ENCODE data around the gene PEAR1. TPM values are rescaled to one million over a fixed set of nuclear protein-coding genes. Genes with fewer than 3 reads are reported as not detected.

The PEAR1 gene
- total and polyA plus RNA-seq, 2 of the 8 experiments (the other 6 are each of a cell fraction or from before 2014, with no cell fraction given) = 0.63 to 0.71 TPM

DNA sequence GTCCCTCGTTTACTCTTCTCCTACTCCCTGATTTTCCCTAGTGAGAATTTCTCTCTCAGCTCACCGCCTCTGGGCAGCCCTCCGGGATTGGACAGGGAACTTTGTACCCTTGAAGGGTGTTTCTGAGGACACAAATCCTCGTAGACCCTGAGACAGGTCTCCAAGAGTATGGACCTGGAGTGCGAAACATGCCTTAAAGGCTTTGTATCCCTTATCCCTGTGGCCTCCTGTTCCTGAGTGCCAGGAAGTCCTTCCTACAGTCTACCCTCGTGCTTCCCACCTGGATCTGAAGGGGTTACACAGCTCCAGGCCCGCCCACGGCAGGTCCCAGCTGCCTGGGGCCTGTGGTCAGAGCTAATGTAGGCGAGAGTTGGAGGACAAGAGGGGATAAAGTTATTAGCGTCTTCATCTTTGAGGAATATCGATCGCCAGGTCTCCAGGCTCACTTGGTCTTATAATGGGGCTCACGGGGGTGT lies 7.6 kb upstream of the PEAR1 start:
- Histone ChIP-seq H3K79me1 (ENCODE audit: low read depth, low read length) (no peaks in the 10 kb centered on the region), H4K8ac (ENCODE audit: extremely low read depth, insufficient read depth, low read length) (no peak overlapping the region), H3K9me3 (ENCODE audit: insufficient read depth in 2 of 2, low read depth in 1 of 2, low read length in 1 of 2) (no peaks in the 10 kb centered on the region), H3K18ac (ENCODE audit: extremely low read depth, low read length) (no peak overlapping the region), H2BK15ac (ENCODE audit: low read length) (no peak overlapping the region), H3K23ac (ENCODE audit: insufficient read length) (no peak overlapping the region), H3K36me3 (ENCODE audit: control insufficient read depth in 2 of 4, insufficient read depth in 4 of 4, low read length in 3 of 4) (no peaks in the 10 kb centered on the region), H3K4ac (replicated peaks; ENCODE audit: insufficient read length, low read depth, low read length) (no peak overlapping the region), H2AK5ac (ENCODE audit: low read depth, low read length) (peak overlapping the region; percentile 20; the same call in 1 of the 2 replicates), H3K4me2 (ENCODE audit: insufficient read depth in 1 of 2, low read depth in 2 of 2, low read length in 2 of 2) (peak overlapping the region; percentile 3 to 46; a peak in 2 of 4 replicates), H3K4me1 (replicated peaks in 1 of 4; ENCODE audit: control insufficient read depth in 3 of 4, insufficient read depth in 4 of 4, low read length in 3 of 4) (peaks cover 8 to 39% (median 16%) of the 10 kb centered on the region in 4 experiments), H3K23me2 (ENCODE audit: low read depth, low read length) (0 out of 2 replicates have a peak, but pooled peaks cover 2% of the 10 kb centered on the region), H3K27me3 (replicated peaks in 1 of 4; ENCODE audit: control insufficient read depth in 3 of 4, extremely low read depth in 1 of 4, insufficient read depth in 3 of 4, low read length in 3 of 4) (peaks cover 0 to 27% (median 24%) of the 10 kb centered on the region in 4 experiments; a peak in 6 of 7 replicates), H2BK20ac (ENCODE audit: low read length) (no peak overlapping the region), H4K20me1 (replicated peaks in 1 of 2; ENCODE audit: control insufficient read depth in 1 of 2, insufficient read depth in 2 of 2, low read length in 2 of 2) (no peaks in the 10 kb centered on the region), H3K4me3 (ENCODE audit: extremely low read depth in 1 of 4, insufficient read depth in 2 of 4, low read depth in 3 of 4, low read length in 4 of 4) (no peak overlapping the region), H3K9ac (replicated peaks in 1 of 4; ENCODE audit: extremely low read depth in 1 of 4, low read depth in 3 of 4, low read length in 3 of 4) (no peak overlapping the region), H4K91ac (replicated peaks; ENCODE audit: insufficient read length, low read length) (no peak overlapping the region), H2BK12ac (ENCODE audit: low read depth, low read length) (no peak overlapping the region), H3K27ac (ENCODE audit: low read depth, low read length) (no peak overlapping the region), H3K14ac (ENCODE audit: insufficient read length) (no peak overlapping the region), H3K79me2 (ENCODE audit: control insufficient read depth in 1 of 2, insufficient read depth in 2 of 2, low read length in 2 of 2) (no peaks in the 10 kb centered on the region), H2BK120ac (replicated peaks; ENCODE audit: low read depth, low read length) (no peak overlapping the region), H4K5ac (ENCODE audit: insufficient read length, low read depth, low read length) (no peak overlapping the region), H2BK5ac (ENCODE audit: low read depth, low read length) (no peak overlapping the region), H3K56ac (replicated peaks; ENCODE audit: insufficient read length, low read depth, low read length) (no peak overlapping the region), H2AFZ (ENCODE audit: low read length) (no peak overlapping the region)
- ChIA-PET POLR2A (ENCODE audit: partially characterized antibody) (interaction anchor here (0.8 to 1.9 kb wide), 8 partner anchors 9 to 208 kb away, joined by 3 to 10 read pairs (median 4); partner anchors contain the start of gene NES), CTCF (ENCODE audit: partially characterized antibody) (interaction anchor here (0.9 to 31.4 kb wide), 15 partner anchors 9 to 226 kb away, joined by 3 to 719 read pairs (median 4); partner anchors contain the start of genes INSRR, LRRC71 and NTRK1)
- WGBS, 2 experiments (ENCODE audit: extremely low coverage in 1 of 2, insufficient coverage in 1 of 2, insufficient read length in 1 of 2, insufficient replicate concordance in 2 of 2, low coverage in 1 of 2, low lambda C conversion rate in 2 of 2, missing lambda C conversion rate in 1 of 2) = 74% methylated on average over 13 of the region's 13 CpGs; no CpG with 5 or more reads in 1 of the 2 experiments
- FAIRE-seq = no peak
- no peak for DNase-seq (ENCODE audit: low read depth in 1 of 2, low spot score in 2 of 2)
- TF ChIP-seq KDM1A (IDR thresholded peaks at IDR 0.05; ENCODE audit: borderline replicate concordance, low read length) (peak; percentile 89), EZH2 (IDR thresholded peaks at IDR 0.05; ENCODE audit: low read depth, low read length, severe bottlenecking) (peak; percentile 33)
- TF ChIP-seq, protein P1, sequence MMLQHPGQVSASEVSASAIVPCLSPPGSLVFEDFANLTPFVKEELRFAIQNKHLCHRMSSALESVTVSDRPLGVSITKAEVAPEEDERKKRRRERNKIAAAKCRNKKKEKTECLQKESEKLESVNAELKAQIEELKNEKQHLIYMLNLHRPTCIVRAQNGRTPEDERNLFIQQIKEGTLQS (IDR thresholded peaks at IDR 0.05; ENCODE audit: insufficient read depth, low read depth, low read length) = no peak
